ENCODE measurements around the gene C1orf174.

C1orf174 gene

DNA sequence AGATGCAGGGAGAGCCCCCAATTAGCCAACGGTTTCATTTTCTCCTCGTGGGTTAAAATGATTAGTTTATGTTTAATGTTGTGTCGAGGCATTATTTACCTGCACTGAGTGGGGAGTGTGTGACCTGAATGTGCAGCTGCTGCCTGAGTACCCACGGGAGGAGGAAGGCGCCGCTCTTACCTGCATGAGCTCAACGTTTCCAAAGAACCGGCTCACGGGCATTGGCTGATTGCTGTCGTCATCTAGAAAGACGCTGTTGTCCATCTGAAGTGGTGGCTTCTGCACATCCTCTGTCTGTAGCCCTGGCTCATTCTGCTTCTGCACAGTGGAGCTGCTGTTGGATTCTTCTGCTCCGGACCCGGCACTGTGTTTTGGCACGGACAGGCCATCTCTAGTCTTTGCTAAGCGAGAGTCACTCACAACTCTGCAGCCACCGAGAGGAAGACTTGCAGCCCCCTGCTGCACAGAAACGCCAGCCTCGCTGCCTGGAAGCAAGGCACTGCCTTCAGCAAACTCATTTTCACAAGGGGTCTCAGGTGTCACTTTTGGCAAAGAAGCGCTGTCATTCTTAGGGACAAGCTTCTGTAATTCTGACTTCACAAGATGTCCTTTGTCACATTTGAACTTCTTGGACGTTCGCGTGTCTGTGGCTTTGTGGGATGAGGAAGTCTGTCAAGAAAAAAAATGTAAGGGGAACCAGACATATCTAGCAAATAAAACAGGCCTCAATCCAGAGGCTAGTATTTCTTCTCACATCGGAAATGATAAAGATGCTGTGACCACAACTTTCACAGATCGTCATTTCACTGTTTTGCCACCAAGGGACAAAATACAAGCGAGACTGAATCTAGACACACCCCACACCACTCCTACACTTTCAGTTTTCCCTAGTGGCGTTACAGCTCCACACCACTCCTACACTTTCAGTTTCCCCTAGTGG, 9.4 kb downstream of the C1orf174 start:
- H3K4me2 ChIP-seq (ENCODE audit: low read length), result no peak overlapping the region
- no peak overlapping the region for H3K18ac ChIP-seq (ENCODE audit: low read length)
- H4K12ac ChIP-seq (ENCODE audit: low read depth, low read length), result no peak overlapping the region
- H3K9me3 ChIP-seq (ENCODE audit: insufficient read depth, low read depth, low read length), result no peaks in the 10 kb centered on the region
- no peak overlapping the region for H3K27ac ChIP-seq (ENCODE audit: low read depth, low read length)
- H2AFZ ChIP-seq (ENCODE audit: insufficient read depth, low read length, poor library complexity), result no peak overlapping the region
- H3K79me1 ChIP-seq (ENCODE audit: low read length), result no peaks in the 10 kb centered on the region
- no peak overlapping the region for H3K4me3 ChIP-seq (ENCODE audit: low read depth, low read length)
- H3K14ac ChIP-seq (ENCODE audit: low read length), result no peak overlapping the region
- H2AK5ac ChIP-seq (ENCODE audit: low read length), result no peak overlapping the region
- no peaks in the 10 kb centered on the region for H3K4me1 ChIP-seq (ENCODE audit: control insufficient read depth in 1 of 2, insufficient read depth in 2 of 2, low read length in 2 of 2)
- no peak overlapping the region for H4K91ac ChIP-seq (ENCODE audit: low read depth, low read length)
- WGBS (ENCODE audit: extremely low coverage, insufficient coverage, insufficient read length), result no CpG with 5 or more reads among the region's 26 CpGs
- H3K23ac ChIP-seq (ENCODE audit: low read length), result no peak overlapping the region
- no peak overlapping the region for H3K9ac ChIP-seq (ENCODE audit: low read length)
- H4K8ac ChIP-seq (ENCODE audit: low read depth, low read length), result no peak overlapping the region
- no peak overlapping the region for H2BK120ac ChIP-seq (ENCODE audit: insufficient read depth, low read length, poor library complexity)
- H3K36me3 ChIP-seq (ENCODE audit: control insufficient read depth in 1 of 2, insufficient read depth in 2 of 2, low read length in 2 of 2), result peaks cover 44 to 53% of the 10 kb centered on the region in 2 experiments
- H3K27me3 ChIP-seq (ENCODE audit: insufficient read depth, low read length), result no peaks in the 10 kb centered on the region
- no peak overlapping the region for H3K4ac ChIP-seq (ENCODE audit: low read depth, low read length)
- H2BK5ac ChIP-seq (ENCODE audit: low read depth, low read length, poor library complexity), result no peak overlapping the region
- H2BK12ac ChIP-seq (ENCODE audit: low read length), result no peak overlapping the region
- no peaks in the 10 kb centered on the region for H3K79me2 ChIP-seq (ENCODE audit: control insufficient read depth, insufficient read depth, low read length, poor library complexity)
- DNase-seq, result no peak

DNA sequence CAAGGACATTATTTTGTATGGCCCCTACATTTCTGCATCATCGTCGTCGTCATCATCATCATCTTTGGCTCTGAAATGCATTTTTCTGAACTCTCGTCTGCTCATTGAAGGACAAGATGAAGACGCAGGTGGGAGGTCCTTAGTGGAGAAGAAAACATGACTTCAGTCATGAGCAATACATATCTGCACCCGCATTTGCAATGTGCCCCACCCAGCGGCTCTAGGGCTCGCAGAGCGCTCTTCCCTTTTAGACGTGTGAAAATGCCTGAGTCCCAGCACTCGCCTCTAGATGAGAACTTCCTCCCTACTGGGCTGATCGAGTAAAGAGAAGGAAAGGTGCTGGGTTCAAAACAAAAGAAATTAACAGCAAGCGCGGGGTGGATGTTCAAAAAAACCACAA, 10.1 kb downstream of the C1orf174 start:
- no CpG with 5 or more reads among the region's 14 CpGs for whole genome bisulfite sequencing (ENCODE audit: extremely low coverage, insufficient coverage, insufficient read length)
- H3K4me3 ChIP-seq (ENCODE audit: low read depth, low read length), result no peak overlapping the region
- H4K8ac ChIP-seq (ENCODE audit: low read depth, low read length), result no peak overlapping the region
- no peak overlapping the region for H2AFZ ChIP-seq (ENCODE audit: insufficient read depth, low read length, poor library complexity)
- H3K14ac ChIP-seq (ENCODE audit: low read length), result no peak overlapping the region
- H3K36me3 ChIP-seq (ENCODE audit: control insufficient read depth in 1 of 2, insufficient read depth in 2 of 2, low read length in 2 of 2), result peaks cover 40 to 47% of the 10 kb centered on the region in 2 experiments
- no peaks in the 10 kb centered on the region for H3K4me1 ChIP-seq (ENCODE audit: control insufficient read depth in 1 of 2, insufficient read depth in 2 of 2, low read length in 2 of 2)
- H3K27ac ChIP-seq (ENCODE audit: low read depth, low read length), result no peak overlapping the region
- no peak for DNase-seq
- no peak overlapping the region for H3K9ac ChIP-seq (ENCODE audit: low read length)
- no peaks in the 10 kb centered on the region for H3K27me3 ChIP-seq (ENCODE audit: insufficient read depth, low read length)
- no peaks in the 10 kb centered on the region for H3K79me2 ChIP-seq (ENCODE audit: control insufficient read depth, insufficient read depth, low read length, poor library complexity)
- no peak overlapping the region for H4K12ac ChIP-seq (ENCODE audit: low read depth, low read length)
- H3K23ac ChIP-seq (ENCODE audit: low read length), result no peak overlapping the region
- H2AK5ac ChIP-seq (ENCODE audit: low read length), result no peak overlapping the region
- no peaks in the 10 kb centered on the region for H3K9me3 ChIP-seq (ENCODE audit: insufficient read depth, low read depth, low read length)
- no peak overlapping the region for H3K4ac ChIP-seq (ENCODE audit: low read depth, low read length)
- H2BK5ac ChIP-seq (ENCODE audit: low read depth, low read length, poor library complexity), result no peak overlapping the region
- H3K4me2 ChIP-seq (ENCODE audit: low read length), result no peak overlapping the region
- H3K18ac ChIP-seq (ENCODE audit: low read length), result no peak overlapping the region
- H3K79me1 ChIP-seq (ENCODE audit: low read length), result no peaks in the 10 kb centered on the region
- H2BK120ac ChIP-seq (ENCODE audit: insufficient read depth, low read length, poor library complexity), result no peak overlapping the region
- H4K91ac ChIP-seq (ENCODE audit: low read depth, low read length), result no peak overlapping the region
- H2BK12ac ChIP-seq (ENCODE audit: low read length), result no peak overlapping the region

GRCh38 chr1:3888301-3888700, 11.8 kb downstream of the C1orf174 start:
- Histone ChIP-seq H3K18ac (ENCODE audit: low read length) (no peak overlapping the region), H3K23ac (ENCODE audit: low read length) (no peak overlapping the region), H3K4me1 (ENCODE audit: control insufficient read depth in 1 of 2, insufficient read depth in 2 of 2, low read length in 2 of 2) (no peaks in the 10 kb centered on the region), H2BK5ac (ENCODE audit: low read depth, low read length, poor library complexity) (no peak overlapping the region), H3K4ac (ENCODE audit: low read depth, low read length) (no peak overlapping the region), H3K79me2 (ENCODE audit: control insufficient read depth, insufficient read depth, low read length, poor library complexity) (no peaks in the 10 kb centered on the region), H3K4me2 (ENCODE audit: low read length) (no peak overlapping the region), H3K36me3 (ENCODE audit: control insufficient read depth in 1 of 2, insufficient read depth in 2 of 2, low read length in 2 of 2) (peaks cover 41 to 46% of the 10 kb centered on the region in 2 experiments), H4K91ac (ENCODE audit: low read depth, low read length) (no peak overlapping the region), H4K8ac (ENCODE audit: low read depth, low read length) (no peak overlapping the region), H2AFZ (ENCODE audit: insufficient read depth, low read length, poor library complexity) (no peak overlapping the region), H3K79me1 (ENCODE audit: low read length) (no peaks in the 10 kb centered on the region), H4K12ac (ENCODE audit: low read depth, low read length) (no peak overlapping the region), H2AK5ac (ENCODE audit: low read length) (no peak overlapping the region), H2BK120ac (ENCODE audit: insufficient read depth, low read length, poor library complexity) (no peak overlapping the region), H3K14ac (ENCODE audit: low read length) (no peak overlapping the region), H3K27me3 (ENCODE audit: insufficient read depth, low read length) (no peaks in the 10 kb centered on the region), H3K9me3 (ENCODE audit: insufficient read depth, low read depth, low read length) (no peaks in the 10 kb centered on the region), H3K9ac (ENCODE audit: low read length) (no peak overlapping the region), H2BK12ac (ENCODE audit: low read length) (no peak overlapping the region), H3K4me3 (ENCODE audit: low read depth, low read length) (no peak overlapping the region), H3K27ac (ENCODE audit: low read depth, low read length) (no peak overlapping the region)
- no peak for DNase-seq
- no CpG with 5 or more reads among the region's 15 CpGs for WGBS (ENCODE audit: extremely low coverage, insufficient coverage, insufficient read length)

DNA sequence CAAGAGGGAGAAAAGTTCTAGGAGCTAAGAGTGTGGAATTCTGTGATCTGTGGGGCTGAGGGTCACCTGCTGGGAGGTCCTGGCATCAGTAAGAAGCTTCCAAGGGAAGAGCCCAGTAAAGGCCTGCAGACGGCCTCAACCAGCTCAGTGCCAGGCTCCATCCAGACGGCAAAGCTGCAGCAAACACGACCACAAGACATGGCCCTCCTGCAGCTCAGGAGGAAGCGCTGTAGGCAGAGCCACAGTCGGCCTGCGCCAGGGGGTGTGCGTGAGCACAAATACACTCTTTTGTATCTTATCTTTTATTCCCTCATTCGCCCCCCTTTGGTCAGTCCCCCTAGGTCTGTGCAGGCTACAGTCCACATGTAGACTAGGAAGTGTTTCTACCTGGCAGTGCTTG, 13.4 kb downstream of the C1orf174 start:
- Histone ChIP-seq H3K27ac (ENCODE audit: low read depth, low read length) (no peak overlapping the region), H2BK5ac (ENCODE audit: low read depth, low read length, poor library complexity) (no peak overlapping the region), H3K4me1 (ENCODE audit: control insufficient read depth in 1 of 2, insufficient read depth in 2 of 2, low read length in 2 of 2) (no peaks in the 10 kb centered on the region), H3K4ac (ENCODE audit: low read depth, low read length) (no peak overlapping the region), H3K14ac (ENCODE audit: low read length) (no peak overlapping the region), H3K18ac (ENCODE audit: low read length) (no peak overlapping the region), H3K4me3 (ENCODE audit: low read depth, low read length) (no peak overlapping the region), H4K91ac (ENCODE audit: low read depth, low read length) (no peak overlapping the region), H3K79me1 (ENCODE audit: low read length) (no peaks in the 10 kb centered on the region), H3K9me3 (ENCODE audit: insufficient read depth, low read depth, low read length) (no peaks in the 10 kb centered on the region), H2BK120ac (ENCODE audit: insufficient read depth, low read length, poor library complexity) (no peak overlapping the region), H2AK5ac (ENCODE audit: low read length) (no peak overlapping the region), H3K9ac (ENCODE audit: low read length) (no peak overlapping the region), H4K8ac (ENCODE audit: low read depth, low read length) (no peak overlapping the region), H3K79me2 (ENCODE audit: control insufficient read depth, insufficient read depth, low read length, poor library complexity) (no peaks in the 10 kb centered on the region), H3K23ac (ENCODE audit: low read length) (no peak overlapping the region), H4K12ac (ENCODE audit: low read depth, low read length) (no peak overlapping the region), H3K4me2 (ENCODE audit: low read length) (no peak overlapping the region), H3K27me3 (ENCODE audit: insufficient read depth, low read length) (no peaks in the 10 kb centered on the region), H2AFZ (ENCODE audit: insufficient read depth, low read length, poor library complexity) (no peak overlapping the region), H3K36me3 (ENCODE audit: control insufficient read depth in 1 of 2, insufficient read depth in 2 of 2, low read length in 2 of 2) (peaks cover 39 to 41% of the 10 kb centered on the region in 2 experiments), H2BK12ac (ENCODE audit: low read length) (no peak overlapping the region)
- whole genome bisulfite sequencing (ENCODE audit: extremely low coverage, insufficient coverage, insufficient read length), result no CpG with 5 or more reads among the region's 8 CpGs
- DNase-seq, result no peak
